ENCODE data around the gene RPS24.

GRCh38 chr10:78013564-78013963, 20.1 kb upstream of the RPS24 start:
- TF ChIP-seq CTCF (IDR thresholded peaks at IDR 0.05; ENCODE audit: low read depth, low read length) (no peak), POLR2A (IDR thresholded peaks at IDR 0.05; ENCODE audit: extremely low read depth, insufficient read length) (no peak)

Measured in NB4 (cell line).